ENCODE measurements around the gene NELL1.

GRCh38 chr11:21456186-21456585, 786.8 kb downstream of the NELL1 start:
- TF ChIP-seq POLR2AphosphoS5 (IDR thresholded peaks at IDR 0.05) = no peak
- no peak for TF ChIP-seq CTCF (IDR thresholded peaks at IDR 0.05)
- no peak for TF ChIP-seq POLR2A (IDR thresholded peaks at IDR 0.05)

Measured in prostate gland (tissue), 2 donors.